GM21423 (cell line): Measurements from ENCODE around the gene URM1.
"Not testable (repeated sequence)": the region's sequence is repeated elsewhere in the genome, so short reads cannot be mapped to it uniquely, and the experiment has no call there.

Source experiments
- ATAC-seq: cut with Tn5 transposase; IDR thresholded peaks from one replicate; pipeline ENCODE4 v1.9.1; 2021; ENCODE audit warnings: mild to moderate bottlenecking, moderate library complexity; ENCODE audit not compliant: unreplicated experiment

The URM1 gene

DNA sequence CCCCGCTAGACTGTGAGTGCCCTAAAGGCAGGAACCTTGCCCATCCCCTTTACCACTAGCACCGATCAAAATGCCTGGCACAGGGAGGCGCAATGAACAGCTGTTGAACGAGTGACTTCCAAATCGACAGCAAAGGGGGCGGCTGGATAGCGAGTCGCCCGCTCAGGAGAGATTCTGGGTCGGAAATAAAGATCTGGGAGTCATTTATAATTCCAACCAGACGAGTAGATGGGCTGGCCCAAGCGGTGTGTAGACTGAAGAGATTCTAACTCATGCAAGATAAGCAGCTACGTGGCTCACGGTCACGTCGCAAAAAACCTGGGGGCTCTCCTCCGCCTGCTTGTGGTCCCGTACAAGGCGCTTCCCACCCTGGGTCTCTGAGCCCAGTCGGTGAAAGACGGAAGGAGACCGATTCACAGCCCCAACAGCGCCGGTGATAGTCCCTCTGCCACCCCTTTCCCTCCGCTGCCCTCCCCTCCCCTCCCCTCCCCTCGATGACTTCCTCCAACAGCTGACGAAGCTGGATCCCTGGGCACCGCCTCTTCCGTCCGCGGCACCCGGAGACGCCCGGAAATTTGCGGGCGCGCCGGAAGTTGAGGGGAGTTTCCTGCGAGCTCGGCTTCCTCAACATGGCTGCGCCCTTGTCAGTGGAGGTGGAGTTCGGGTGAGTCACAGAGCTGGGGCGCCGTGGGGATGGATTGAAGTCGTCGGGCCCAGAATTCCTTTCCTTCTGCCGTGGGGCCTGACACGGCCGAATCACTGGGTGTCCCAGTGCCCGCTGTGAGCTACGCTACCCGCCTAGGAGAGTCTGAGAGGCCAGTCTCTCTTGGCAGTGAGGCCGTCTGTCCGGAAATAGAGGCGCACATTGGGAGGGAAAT is at the start of gene URM1:
URM1 (plus strand) TSS at position 623 of the 878 bp plus-strand sequence; CDS start at position 630, 7 bp downstream.
- ATAC-seq, result peak; percentile 87

DNA sequence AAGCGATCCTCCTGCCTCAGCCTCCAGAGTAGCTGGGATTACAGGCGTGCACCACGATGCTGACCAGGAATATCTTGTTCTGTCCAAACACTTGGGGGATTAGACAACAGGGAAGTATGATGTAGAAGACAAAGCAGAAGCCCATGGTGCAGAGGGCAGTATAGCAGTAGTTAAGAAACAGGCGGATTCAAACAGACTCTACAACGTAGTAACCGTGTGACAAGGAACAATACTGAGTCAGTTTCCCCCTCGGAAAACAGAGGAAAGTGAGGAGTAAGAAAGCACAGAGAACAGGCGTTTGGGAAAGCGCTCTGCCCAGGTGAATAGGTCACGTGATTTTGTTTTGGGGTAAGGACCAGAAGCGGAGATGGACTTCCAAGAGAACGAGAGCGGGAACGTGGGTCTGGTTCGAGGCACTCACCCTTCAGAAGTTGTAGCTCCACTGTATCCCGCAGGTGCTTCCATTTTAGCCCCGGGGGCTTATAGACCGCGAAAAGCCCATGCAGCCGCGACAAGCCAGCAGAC is 49.2 kb upstream of the URM1 start:
- peak; percentile 15 for ATAC-seq

DNA sequence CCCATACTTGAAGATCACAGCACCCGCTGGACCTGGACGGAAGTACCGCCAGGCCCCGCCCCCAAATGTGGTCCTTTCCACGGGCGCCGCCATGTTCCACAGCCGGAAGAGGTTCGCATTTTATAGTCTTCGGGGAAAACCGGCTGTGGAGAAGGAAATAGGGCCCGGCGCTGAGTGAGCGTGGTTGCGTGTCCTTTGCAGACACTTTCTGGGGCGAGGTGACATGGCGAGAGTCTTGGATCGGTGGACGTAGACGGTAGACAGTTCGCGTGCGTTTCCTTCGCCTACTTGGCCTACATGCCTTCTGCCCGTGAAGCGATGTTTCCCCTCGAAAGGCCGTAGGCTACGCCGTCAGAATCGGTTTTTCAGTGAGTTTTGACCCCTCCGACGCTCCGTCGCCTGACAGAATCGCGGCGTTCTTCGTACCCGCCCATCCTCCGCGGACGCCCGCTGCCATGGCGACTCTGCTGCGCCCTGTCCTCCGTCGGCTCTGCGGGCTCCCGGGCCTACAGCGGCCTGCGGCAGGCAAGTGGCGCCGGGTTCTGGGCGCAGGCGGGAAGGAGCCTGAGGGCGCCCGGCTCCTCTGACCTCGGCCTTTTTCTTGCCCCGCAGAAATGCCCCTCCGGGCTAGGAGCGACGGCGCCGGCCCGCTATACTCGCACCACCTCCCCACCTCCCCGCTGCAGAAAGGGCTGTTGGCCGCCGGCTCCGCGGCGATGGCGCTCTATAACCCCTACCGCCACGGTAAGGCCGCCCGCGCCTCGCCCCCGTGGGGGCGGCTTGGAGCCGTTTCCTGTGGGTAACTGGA is 48.6 kb upstream of the URM1 start, which contains the start of the genes COQ4 and TRUB2:
COQ4 (plus strand) TSS at position 436 of the 808 bp plus-strand sequence; CDS start at position 456, 20 bp downstream.
TRUB2 (minus strand) TSS at position 44 of the 808 bp plus-strand sequence; CDS start at position 5, 39 bp downstream.
- peak; percentile 79 for ATAC-seq

DNA sequence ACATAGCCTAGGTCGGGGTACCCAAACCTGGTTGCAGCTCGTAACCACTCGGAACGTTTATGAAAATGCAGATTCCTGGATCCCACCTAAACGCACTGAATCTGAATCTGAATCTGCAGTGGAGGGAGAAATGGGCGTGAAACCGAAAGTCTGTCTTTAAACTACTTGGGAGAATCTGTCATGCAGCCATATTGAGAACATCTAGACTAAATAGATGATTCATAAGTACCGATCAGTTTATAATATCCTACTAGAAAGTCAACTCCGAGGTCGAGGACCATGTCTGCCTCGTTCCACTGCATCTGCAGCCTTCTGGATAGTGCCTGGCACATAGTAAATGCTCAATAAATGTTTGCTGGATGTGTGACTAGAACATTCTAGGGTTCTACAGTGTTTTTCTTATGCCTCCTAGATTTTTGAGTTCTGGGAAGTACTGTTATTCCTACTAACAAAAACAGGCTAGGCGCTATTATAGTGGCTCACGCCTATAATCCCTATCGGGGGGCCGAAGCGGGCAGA is 47.9 kb upstream of the URM1 start:
- ATAC-seq, result no peak

DNA sequence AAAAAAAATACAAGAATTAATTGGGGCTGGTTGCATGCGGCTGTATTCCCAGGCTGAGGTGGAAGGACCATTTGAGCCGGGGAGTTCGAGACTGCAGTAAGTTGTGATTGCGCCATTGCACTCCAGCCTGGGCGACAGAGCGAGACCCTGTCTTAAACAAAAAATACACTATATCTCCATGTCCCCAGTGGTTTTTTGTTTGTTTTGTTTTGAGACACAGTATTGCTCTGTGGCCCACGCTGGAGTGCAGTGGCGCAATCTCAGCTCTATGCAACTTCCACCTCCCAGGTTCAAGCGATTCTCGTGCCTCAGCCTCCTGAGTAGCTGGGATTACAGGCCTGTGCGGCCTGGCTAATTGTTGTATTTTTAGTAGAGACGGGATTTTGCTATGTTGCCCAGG is 47.4 kb upstream of the URM1 start:
- ATAC-seq, result no peak

DNA sequence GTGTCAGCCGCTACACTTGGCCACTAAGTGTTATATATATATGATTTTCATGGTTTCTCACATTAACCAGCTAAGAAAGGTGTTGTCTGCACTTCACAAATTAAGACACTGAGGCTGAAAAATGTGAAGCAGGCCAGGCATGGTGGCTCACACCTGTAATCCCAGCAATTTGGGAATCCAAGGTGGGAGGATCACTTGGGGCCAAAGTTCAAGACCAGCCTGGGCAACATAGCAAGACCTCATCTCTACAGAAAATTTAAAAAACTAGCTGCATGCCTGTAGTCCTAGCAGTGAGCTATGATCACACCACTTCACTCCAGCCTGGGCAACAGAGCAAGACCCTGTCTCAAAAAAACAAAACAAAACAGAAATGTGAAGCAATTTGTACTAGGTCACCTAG is 46.8 kb upstream of the URM1 start:
- ATAC-seq, result no peak

DNA sequence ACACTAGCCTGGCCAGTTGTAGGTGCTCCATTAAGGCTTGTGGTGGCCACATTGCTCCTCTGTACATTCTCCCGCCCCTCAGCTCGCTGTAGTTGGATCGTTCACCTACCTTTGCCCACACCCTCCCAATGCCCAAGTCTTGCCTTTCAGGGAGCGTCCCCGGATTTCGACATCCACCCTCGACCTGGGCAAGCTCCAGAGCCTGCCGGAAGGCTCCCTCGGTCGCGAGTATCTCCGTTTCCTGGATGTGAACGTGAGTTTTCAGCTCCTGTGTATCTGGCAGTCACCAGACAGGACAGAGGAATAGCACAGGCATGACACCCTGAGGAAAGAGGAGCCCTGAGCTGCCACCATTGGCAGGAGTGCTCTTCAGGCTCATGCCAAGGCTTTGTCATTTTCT is 45.5 kb upstream of the URM1 start:
- ATAC-seq, result no peak

DNA sequence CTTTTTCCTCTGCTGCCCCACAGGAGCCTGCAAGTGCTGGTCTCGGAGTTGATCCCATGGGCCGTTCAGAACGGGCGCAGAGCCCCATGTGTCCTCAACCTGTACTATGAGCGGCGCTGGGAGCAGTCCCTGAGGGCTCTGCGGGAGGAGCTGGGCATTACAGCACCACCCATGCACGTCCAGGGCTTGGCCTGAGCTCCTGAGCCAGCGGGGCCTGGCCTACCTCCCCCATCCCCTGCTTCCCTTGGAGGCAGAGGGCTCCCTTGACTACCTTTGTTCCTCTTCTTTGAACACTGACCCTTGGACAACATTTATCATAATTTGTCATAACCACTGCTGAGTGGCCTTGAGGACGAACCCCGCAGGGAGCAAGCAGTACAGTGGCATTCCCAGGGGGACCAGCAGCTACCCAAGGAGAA is 37.7 kb upstream of the URM1 start:
- ATAC-seq, result no peak

DNA sequence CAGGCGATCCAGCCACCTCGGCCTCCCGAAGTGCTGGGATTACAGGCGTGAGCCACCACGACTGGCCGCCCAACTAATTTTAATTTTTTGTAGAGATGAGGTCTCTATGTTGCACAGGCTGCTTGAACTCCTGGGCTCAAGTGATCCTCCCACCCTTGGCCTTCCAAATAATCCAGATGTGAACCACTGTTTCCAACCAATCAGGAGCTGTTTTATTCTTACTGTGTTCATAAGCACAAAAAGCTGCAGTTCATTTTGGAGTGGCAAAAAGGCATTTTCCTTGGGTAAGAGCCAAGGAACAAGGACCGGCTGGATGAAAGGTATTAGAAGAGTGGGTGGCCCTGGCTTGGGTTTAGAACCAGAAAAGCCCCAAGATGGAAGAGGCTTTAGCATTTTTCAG is 36.0 kb upstream of the URM1 start:
- no peak for ATAC-seq

DNA sequence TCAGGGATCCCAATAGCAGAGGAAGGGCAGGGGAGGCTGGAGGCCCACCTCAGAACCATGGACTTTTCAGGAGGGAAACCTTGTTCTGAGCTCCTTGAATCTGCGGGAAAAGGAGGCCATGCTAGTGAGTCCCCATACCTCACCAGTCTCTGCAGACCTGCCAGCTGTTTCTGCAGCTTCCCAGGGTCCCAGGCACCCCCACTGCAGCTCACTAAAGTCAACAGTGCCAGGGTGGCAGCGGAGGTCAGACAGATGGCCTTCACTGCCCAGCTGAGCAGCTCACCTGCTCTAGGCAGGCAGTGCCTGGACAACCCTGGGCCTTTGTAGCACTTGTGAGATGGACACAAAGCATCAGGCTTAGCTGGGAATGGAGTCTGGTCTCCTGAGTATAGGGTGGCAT is 35.3 kb upstream of the URM1 start:
- ATAC-seq, result no peak

DNA sequence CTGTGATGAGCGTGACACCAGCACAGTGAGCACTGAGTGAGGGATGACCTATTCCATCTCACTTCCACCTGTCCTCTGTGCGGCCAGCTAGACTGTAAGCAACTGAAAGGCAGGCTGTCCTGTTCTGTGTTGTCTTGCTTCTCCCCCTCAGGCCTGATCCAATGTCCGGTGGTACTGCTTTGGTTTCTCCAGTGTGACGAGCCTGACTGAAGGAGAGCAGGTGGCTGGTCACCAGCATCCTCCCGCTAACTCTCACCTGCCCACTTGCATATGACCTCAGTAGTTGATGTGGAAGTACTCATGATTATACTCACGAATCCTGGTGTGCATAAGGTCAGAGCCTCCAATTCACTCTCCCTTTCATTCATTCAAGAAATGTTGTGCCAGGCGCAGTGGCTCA is 33.2 kb upstream of the URM1 start:
- ATAC-seq, result no peak

DNA sequence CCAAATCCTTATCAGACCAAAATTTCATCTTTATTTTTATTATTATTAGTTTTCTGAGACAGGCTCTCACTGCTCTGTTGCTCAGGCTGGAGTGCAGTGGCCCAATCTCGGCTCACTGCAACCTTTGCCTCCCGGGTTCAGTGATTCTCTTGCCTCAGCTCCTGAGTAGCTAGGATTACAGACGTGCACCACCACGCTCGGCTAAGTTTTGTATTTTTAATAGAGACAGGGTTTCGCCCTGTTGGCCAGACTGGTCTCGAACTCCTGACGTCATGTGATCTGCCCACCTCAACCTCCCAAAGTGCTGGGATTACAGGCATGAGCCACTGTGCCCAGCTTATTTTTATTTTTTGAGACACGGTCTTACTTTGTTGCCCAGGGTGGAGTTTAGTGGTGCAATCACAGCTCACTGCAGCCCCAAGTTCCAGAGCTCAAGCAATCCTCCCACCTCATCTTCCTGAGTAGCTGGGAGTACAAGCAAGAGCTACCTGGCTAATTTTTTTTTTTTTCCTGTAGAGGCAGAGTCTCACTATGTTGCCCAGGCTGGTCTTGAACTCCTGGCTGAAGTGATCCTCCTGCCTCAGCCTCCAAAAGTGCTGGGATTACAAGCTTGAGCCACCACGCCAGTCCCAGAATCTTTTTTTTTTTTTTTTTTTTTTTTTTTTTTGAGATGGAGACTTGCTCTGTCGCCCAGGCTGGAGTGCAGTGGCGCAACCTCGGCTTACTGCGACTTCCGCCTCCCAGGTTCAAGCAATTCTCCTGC is 32.1 kb upstream of the URM1 start:
- ATAC-seq, result not testable (repeated sequence)

DNA sequence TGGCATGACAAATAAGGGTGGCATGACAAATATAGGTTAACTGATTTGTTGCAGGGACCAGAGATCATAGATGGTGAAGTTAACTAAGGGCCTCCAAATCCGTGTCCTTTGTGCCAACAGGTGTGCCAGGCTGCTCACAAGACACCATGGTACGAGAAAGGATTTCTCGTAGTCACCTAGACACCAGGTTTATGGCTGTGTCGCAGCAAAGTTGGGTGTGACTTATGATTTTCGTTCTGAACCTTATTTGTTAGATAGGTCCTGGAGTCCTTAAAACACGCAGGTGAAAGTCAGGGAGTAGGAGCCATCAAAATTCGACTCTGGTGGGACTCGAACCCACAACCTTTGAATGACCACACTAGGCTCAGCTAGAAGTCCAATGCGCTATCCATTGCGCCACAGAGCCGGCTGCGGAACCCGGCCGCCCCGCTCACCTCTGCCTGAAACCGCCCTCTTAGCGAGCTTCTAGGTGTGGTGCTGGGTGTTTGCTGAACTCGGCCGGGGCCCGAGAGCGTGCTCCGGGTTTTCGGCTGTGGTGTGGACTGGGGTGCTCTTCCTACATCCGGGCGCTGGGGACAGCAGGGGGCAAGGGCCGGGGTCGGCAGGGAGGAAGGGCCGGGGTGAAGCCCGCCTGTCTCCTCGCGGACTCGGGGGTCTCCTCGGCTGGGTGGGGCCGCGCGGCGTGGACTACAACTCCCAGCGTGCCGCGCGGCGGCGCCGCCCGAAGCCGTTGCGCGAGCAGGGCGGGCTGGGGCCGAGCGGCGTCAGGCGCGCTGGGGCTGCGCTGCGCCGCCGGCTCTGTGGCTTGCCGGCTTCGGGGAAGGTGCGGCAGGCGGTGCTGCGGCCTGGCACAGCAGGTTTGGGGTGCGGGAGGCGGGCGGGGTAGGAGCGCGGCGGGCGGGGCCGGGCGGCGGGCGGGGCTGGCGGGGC is 31.1 kb upstream of the URM1 start, which contains the start of gene SLC27A4:
SLC27A4 (plus strand) TSS at position 767 of the 930 bp plus-strand sequence. CDS start 2,606 bp downstream, outside the sequence.
- peak; percentile 79 for ATAC-seq

DNA sequence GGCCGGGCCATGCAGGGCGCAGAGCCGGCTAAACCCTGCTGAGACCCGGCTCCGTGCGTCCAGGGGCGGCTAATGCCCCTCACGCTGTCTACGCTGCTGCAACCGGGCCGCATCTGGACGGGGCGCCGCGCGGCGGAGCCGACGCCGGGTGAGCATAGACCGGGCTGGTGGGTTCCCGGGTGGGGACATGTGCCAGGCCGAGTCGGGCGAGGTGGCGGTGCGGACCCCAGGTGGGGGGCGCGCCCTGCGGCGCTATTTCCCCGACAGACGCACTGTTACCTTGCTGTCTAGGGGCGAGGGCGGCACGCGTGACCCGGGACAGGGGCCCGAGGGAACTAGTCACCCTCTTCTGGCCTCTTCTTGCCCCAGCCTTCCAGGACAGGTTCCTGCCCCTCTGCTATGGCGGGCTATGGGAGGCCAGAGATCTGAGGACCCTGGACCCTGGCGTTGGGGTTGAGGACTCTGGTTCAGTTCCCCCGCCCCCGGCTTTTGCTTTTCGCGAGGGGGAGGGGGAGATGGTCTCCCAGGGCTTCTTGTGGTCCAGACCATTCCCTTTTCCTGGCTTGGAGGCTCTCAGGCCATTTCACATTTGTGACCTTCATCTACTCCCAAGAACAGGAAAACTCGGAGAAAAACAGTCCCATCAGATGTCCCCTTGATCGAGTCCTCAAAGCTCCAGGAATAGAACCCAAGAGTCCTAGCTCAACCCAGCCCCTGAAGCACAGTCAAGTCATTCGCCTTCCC is 30.3 kb upstream of the URM1 start:
- ATAC-seq, result no peak

DNA sequence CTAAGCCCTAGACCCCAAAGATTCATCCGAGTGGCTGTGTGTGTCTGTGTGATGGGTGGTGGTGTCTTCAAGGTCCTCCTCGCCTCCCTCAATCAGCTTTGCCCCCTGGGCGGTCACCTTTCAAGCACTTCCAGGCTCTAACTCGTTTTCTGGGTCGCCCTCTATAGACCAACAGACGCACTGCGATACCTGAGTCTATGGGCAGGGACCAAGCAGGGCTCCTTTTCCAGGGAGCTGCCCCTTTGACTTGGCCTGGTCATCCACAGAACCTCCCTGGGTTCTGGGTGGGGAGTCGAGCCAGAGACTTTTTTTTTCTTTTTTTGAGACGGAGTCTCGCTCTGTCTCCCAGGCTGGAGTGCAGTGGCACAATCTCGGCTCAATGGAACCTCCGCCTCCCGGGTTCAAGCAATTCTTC is 29.7 kb upstream of the URM1 start:
- no peak for ATAC-seq

DNA sequence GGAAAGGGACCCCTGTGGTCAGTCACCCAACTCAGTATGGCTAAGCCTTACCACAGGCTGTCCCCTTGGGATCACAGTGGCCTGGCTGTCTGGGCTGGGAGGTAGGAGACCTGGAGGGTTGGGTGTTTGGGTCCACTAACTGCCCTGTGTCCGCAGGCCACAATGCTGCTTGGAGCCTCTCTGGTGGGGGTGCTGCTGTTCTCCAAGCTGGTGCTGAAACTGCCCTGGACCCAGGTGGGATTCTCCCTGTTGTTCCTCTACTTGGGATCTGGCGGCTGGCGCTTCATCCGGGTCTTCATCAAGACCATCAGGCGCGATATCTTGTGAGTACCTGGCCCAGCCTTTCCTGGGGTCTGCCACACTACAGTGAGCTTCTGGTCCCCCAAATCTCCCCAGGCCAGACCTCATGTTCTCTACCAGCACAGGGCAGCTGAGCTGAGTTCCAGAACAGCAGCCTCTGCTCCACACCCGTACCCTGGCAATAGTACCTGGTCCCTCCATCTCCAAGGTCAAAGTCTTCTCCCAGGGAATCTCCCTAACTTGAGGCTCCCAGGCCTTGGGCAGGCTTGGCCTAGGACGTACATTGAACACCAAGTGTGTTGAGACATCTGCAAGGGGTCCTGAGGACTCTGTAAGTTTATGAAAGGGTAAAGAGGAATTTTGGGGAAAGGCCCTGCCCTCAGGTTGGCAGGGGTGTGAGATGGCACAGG is 28.0 kb upstream of the URM1 start:
- ATAC-seq, result no peak

DNA sequence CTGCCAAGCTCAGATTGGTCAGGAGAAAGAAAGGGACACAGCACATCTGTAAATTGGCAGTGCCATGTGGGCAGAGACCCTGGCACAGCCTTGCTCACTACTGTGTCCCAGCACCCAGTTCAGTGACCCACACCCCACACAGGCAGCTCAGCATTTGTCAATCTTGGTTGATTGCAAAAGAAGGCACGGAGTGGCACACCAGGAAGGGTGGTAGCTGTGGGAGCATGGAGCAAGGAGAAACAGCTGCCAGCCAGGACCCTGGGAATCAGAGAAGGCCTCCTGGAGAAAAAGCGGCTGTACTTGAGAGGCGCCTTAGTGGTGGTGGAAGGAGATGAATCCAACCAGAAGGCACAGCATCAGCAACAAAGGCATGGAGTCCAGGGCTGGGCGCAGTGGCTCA is 27.3 kb upstream of the URM1 start:
- no peak for ATAC-seq
